ENCODE results near the gene R3HDM2.

- TF ChIP-seq SUZ12 (IDR thresholded peaks at IDR 0.05; ENCODE audit: extremely low read depth, insufficient read depth, insufficient read length) (no peak), ZNF274 (IDR thresholded peaks at IDR 0.05; ENCODE audit: low read depth, low read length) (no peak)
Observed at GRCh38 chr12:57477710-57478681, 47.2 kb upstream of the R3HDM2 start.
